ENCODE measurements around the gene RBM33. TPM values are rescaled to one million over a fixed set of nuclear protein-coding genes. Genes with fewer than 3 reads are reported as not detected.

RBM33 gene
- total and polyA plus RNA-seq, 2 of the 13 experiments (the other 11 are each of a cell fraction or from before 2014, with no cell fraction given): 12.4 to 28.9 TPM

GRCh38 chr7:155644178-155644970 is at the start of gene RBM33 (continued):
- TF ChIP-seq TAF15 (IDR thresholded peaks at IDR 0.05; ENCODE audit: low read depth, low read length, poor library complexity, severe bottlenecking): peak; percentile 51
- no peak for TF ChIP-seq SRSF4 (IDR thresholded peaks at IDR 0.05; ENCODE audit: low read depth, low read length, poor library complexity, severe bottlenecking)
- TF ChIP-seq CHD2 (IDR thresholded peaks at IDR 0.05; ENCODE audit: low read depth, low read length): no peak; the same call in 1 of the 2 replicates
- peak; percentile 30; the same call in 1 of the 2 replicates for TF ChIP-seq E2F1 (CRISPR knock-in tag; IDR thresholded peaks at IDR 0.05)
- TF ChIP-seq DMTF1 (CRISPR knock-in tag; IDR thresholded peaks at IDR 0.05): no peak
- TF ChIP-seq MED8 (CRISPR knock-in tag; IDR thresholded peaks at IDR 0.05; ENCODE audit: insufficient replicate concordance): no peak
- TF ChIP-seq JUNB (CRISPR knock-in tag; IDR thresholded peaks at IDR 0.05; ENCODE audit: borderline replicate concordance): 0 out of 2 replicates have a peak, but pooled peaks have one; percentile 32
- no peak for TF ChIP-seq GPBP1L1 (CRISPR knock-in tag; IDR thresholded peaks at IDR 0.05)
- 0 out of 2 replicates have a peak, but pooled peaks have one; percentile 19 for TF ChIP-seq ZNF350 (CRISPR knock-in tag; IDR thresholded peaks at IDR 0.05; ENCODE audit: borderline replicate concordance, low read depth)
- 0 out of 2 replicates have a peak, but pooled peaks have one; percentile 42 for TF ChIP-seq REPIN1 (CRISPR knock-in tag; IDR thresholded peaks at IDR 0.05; ENCODE audit: borderline replicate concordance, low read depth)
- TF ChIP-seq GMEB2 (CRISPR knock-in tag; IDR thresholded peaks at IDR 0.05; ENCODE audit: low read depth): no peak
- no peak for TF ChIP-seq PTBP1 (IDR thresholded peaks at IDR 0.05; ENCODE audit: low read depth, low read length, poor library complexity, severe bottlenecking)
- peak; percentile 90 for TF ChIP-seq HES4 (CRISPR knock-in tag; IDR thresholded peaks at IDR 0.05; ENCODE audit: borderline replicate concordance)
- TF ChIP-seq MXD3 (CRISPR knock-in tag; IDR thresholded peaks at IDR 0.05): peak; percentile 76
- peak; percentile 97 for TF ChIP-seq YY1 (IDR thresholded peaks at IDR 0.05; ENCODE audit: insufficient read depth, insufficient replicate concordance, low read depth, low read length)
- peak; percentile 79; the same call in 1 of the 2 replicates for TF ChIP-seq ZNF333 (CRISPR knock-in tag; IDR thresholded peaks at IDR 0.05; ENCODE audit: borderline replicate concordance)
- peak; percentile 26 for TF ChIP-seq SMAD3 (CRISPR knock-in tag; IDR thresholded peaks at IDR 0.05)
- no peak; the same call in 1 of the 2 replicates for TF ChIP-seq ZNF160 (CRISPR knock-in tag; IDR thresholded peaks at IDR 0.05)
- no peak for TF ChIP-seq NR3C1 (CRISPR knock-in tag; IDR thresholded peaks at IDR 0.05)
